ENCODE measurements around the gene RP2.

RP2 gene

GRCh38 chrX:46836701-46837557 lies at the start of gene RP2:
Gene RP2, plus strand, starts transcription at chrX:46837043. Its CDS starts 58 bp downstream, at chrX:46837101.
- TF ChIP-seq CTCF (IDR thresholded peaks at IDR 0.05) = peak; percentile 28
- H3K4me1 ChIP-seq = no peaks in the 10 kb centered on the region
- H3K36me3 ChIP-seq (ENCODE audit: control insufficient read depth, insufficient read depth, low read length) = no peaks in the 10 kb centered on the region
- H3K79me2 ChIP-seq = peaks cover 5% of the 10 kb centered on the region
- H2AFZ ChIP-seq = peak within 1 kb of the TSS; percentile 96
- H3K27ac ChIP-seq = peak within 1 kb of the TSS; percentile 77
- peak within 1 kb of the TSS; percentile 28 for H3K9ac ChIP-seq
- no peaks in the 10 kb centered on the region for H3K27me3 ChIP-seq (ENCODE audit: control insufficient read depth, insufficient read depth, low read length)
- peak within 1 kb of the TSS; percentile 82 for H3K4me3 ChIP-seq (ENCODE audit: low read depth, low read length)
- no peaks in the 10 kb centered on the region for H3K9me3 ChIP-seq (ENCODE audit: control insufficient read depth, low read length)
- peak within 1 kb of the TSS; percentile 68 for H3K4me2 ChIP-seq (ENCODE audit: low read length)

DNA sequence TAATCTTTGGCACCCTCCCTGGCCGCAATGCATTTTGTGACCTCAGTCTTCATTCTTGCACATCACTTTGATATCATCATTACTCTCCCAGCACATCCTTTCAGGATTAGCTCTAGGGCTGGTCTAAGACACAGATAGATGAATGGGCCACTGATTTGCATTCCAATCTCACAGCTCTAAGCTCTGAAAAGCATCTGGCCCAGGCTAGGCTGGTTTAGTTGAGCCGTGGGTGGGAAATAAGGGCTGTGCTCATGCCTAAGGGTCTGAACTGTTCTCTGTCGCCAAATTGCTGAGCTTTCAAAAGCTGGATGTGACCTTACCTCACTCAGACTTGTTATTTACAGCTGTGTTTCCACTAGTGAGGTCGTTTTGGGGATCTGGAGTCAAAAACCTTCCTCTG lies 47.9 kb upstream of the RP2 start:
- Histone ChIP-seq H3K4me1 (no peaks in the 10 kb centered on the region), H3K27me3 (ENCODE audit: control insufficient read depth, insufficient read depth, low read length) (no peaks in the 10 kb centered on the region), H3K9ac (no peak overlapping the region), H3K36me3 (ENCODE audit: control insufficient read depth, insufficient read depth, low read length) (no peaks in the 10 kb centered on the region), H3K79me2 (no peaks in the 10 kb centered on the region), H2AFZ (no peak overlapping the region), H3K9me3 (ENCODE audit: control insufficient read depth, low read length) (no peaks in the 10 kb centered on the region), H3K4me3 (ENCODE audit: low read depth, low read length) (no peak overlapping the region), H3K27ac (no peak overlapping the region), H3K4me2 (ENCODE audit: low read length) (no peak overlapping the region)
- no peak for TF ChIP-seq CTCF (IDR thresholded peaks at IDR 0.05)

GRCh38 chrX:46791927-46792809 lies 44.7 kb upstream of the RP2 start:
- H3K36me3 ChIP-seq (ENCODE audit: control insufficient read depth, insufficient read depth, low read length) = no peaks in the 10 kb centered on the region
- TF ChIP-seq CTCF (IDR thresholded peaks at IDR 0.05) = no peak
- no peaks in the 10 kb centered on the region for H3K4me1 ChIP-seq
- no peak overlapping the region for H3K27ac ChIP-seq
- H3K79me2 ChIP-seq = no peaks in the 10 kb centered on the region
- H3K4me2 ChIP-seq (ENCODE audit: low read length) = no peak overlapping the region
- no peak overlapping the region for H2AFZ ChIP-seq
- no peaks in the 10 kb centered on the region for H3K27me3 ChIP-seq (ENCODE audit: control insufficient read depth, insufficient read depth, low read length)
- H3K9me3 ChIP-seq (ENCODE audit: control insufficient read depth, low read length) = no peaks in the 10 kb centered on the region
- no peak overlapping the region for H3K4me3 ChIP-seq (ENCODE audit: low read depth, low read length)
- H3K9ac ChIP-seq = no peak overlapping the region

DNA sequence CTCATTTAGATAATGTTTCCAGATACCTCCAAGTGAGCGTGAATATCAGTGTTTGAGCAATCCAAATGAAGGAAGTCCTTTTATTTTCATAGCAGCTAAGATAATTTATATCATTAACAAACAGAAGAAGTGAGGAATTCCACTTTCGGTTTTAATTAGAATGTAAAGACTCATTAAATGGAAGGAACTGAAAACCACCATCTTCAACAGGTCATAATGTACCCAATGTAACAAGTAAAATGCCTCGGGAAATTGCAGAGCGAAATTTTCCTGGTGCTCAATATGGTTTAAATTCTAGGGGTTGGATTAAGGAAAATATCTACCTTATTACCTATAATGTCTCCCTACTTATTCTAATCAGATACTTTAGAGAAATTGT lies 44.0 kb upstream of the RP2 start:
- Histone ChIP-seq H3K36me3 (ENCODE audit: control insufficient read depth, insufficient read depth, low read length) (no peaks in the 10 kb centered on the region), H3K79me2 (no peaks in the 10 kb centered on the region), H3K27me3 (ENCODE audit: control insufficient read depth, insufficient read depth, low read length) (no peaks in the 10 kb centered on the region), H3K9me3 (ENCODE audit: control insufficient read depth, low read length) (no peaks in the 10 kb centered on the region), H2AFZ (no peak overlapping the region), H3K4me1 (no peaks in the 10 kb centered on the region), H3K27ac (no peak overlapping the region), H3K4me3 (ENCODE audit: low read depth, low read length) (no peak overlapping the region), H3K4me2 (ENCODE audit: low read length) (no peak overlapping the region), H3K9ac (no peak overlapping the region)
- no peak for TF ChIP-seq CTCF (IDR thresholded peaks at IDR 0.05)
